SK-N-SH treated with all-trans-retinoic acid at 6 μM for 48 hours (cell line): Measurements from ENCODE around the gene FYN.
A peak's percentile ranks its signal among the peaks of the same experiment; 100 is the strongest.

Experiments used
- ATAC-seq: fragments of 200-7000 bp; cut with Tn5 transposase; 3 replicates; pipeline ENCODE4 v1.9.1; 2020; ENCODE audit warnings: mild to moderate bottlenecking, moderate library complexity
- BACH2 ChIP-seq: fragments of 250-450 bp; sonication (Bioruptor Pico); IDR thresholded peaks from 2 replicates; pipeline ENCODE4 v1.9.0; 2021; ENCODE audit warnings: mild to moderate bottlenecking, borderline replicate concordance
- CSDC2 ChIP-seq: fragments of 250-450 bp; sonication (Bioruptor Pico); IDR thresholded peaks from 2 replicates; pipeline ENCODE4 v1.5.0; 2020; ENCODE audit warnings: mild to moderate bottlenecking, moderate library complexity
- ESRRG ChIP-seq: fragments of 250-450 bp; sonication (Bioruptor Pico); IDR thresholded peaks from 2 replicates; pipeline ENCODE4 v1.6.1; 2021; ENCODE audit warnings: mild to moderate bottlenecking
- GLIS3 ChIP-seq: fragments of 250-450 bp; sonication (Bioruptor Pico); IDR thresholded peaks from 2 replicates; pipeline ENCODE4 v1.5.0; 2020; ENCODE audit warnings: mild to moderate bottlenecking, moderate library complexity
- ISL1 ChIP-seq: fragments of 250-450 bp; sonication (Bioruptor Pico); IDR thresholded peaks from 2 replicates; pipeline ENCODE4 v2.1.2; 2022; ENCODE audit warnings: mild to moderate bottlenecking, moderate library complexity
- OSR1 ChIP-seq: fragments of 250-450 bp; sonication (Bioruptor Pico); IDR thresholded peaks from 2 replicates; pipeline ENCODE4 v1.8.0; 2022; ENCODE audit warnings: moderate library complexity, mild to moderate bottlenecking, inconsistent platforms
- PPARA ChIP-seq: fragments of 250-450 bp; sonication (Bioruptor Pico); IDR thresholded peaks from 2 replicates; pipeline ENCODE4 v1.5.0; 2020; ENCODE audit warnings: mild to moderate bottlenecking, borderline replicate concordance
- RARB ChIP-seq: fragments of 250-450 bp; sonication (Bioruptor Pico); IDR thresholded peaks from 2 replicates; pipeline ENCODE4 v1.8.0; 2021; ENCODE audit warnings: mild to moderate bottlenecking, moderate library complexity
- SNAI2 ChIP-seq: fragments of 250-450 bp; sonication (Bioruptor Pico); IDR thresholded peaks from 2 replicates; pipeline ENCODE4 v1.5.0; 2020; ENCODE audit warnings: mild to moderate bottlenecking, moderate library complexity
- TCF4 ChIP-seq: fragments of 250-450 bp; sonication (Bioruptor Pico); IDR thresholded peaks from 2 replicates; pipeline ENCODE4 v1.8.0; 2021; ENCODE audit warnings: mild to moderate bottlenecking, moderate library complexity, borderline replicate concordance
- TOX ChIP-seq: fragments of 250-450 bp; sonication (Bioruptor Pico); IDR thresholded peaks from 2 replicates; pipeline ENCODE4 v1.8.0; 2021; ENCODE audit warnings: mild to moderate bottlenecking, moderate library complexity, borderline replicate concordance
- ZC3H10 ChIP-seq: fragments of 250-450 bp; sonication (Bioruptor Pico); IDR thresholded peaks from 2 replicates; pipeline ENCODE4 v1.5.1; 2021; ENCODE audit warnings: mild to moderate bottlenecking, moderate library complexity
- ZFP3 ChIP-seq: fragments of 250-450 bp; sonication (Bioruptor Pico); IDR thresholded peaks from 2 replicates; pipeline ENCODE4 v1.5.0; 2020; ENCODE audit warnings: mild to moderate bottlenecking, moderate library complexity
- ZFP30 ChIP-seq: fragments of 450-650 bp; formaldehyde crosslinking; IDR thresholded peaks from 2 replicates; pipeline ENCODE4 v1.5.0; 2022; ENCODE audit warnings: mild to moderate bottlenecking, moderate library complexity
- ZNF565 ChIP-seq: fragments of 450-650 bp; formaldehyde crosslinking; conservative IDR thresholded peaks from 2 replicates; pipeline ENCODE4 v1.5.0; 2020; ENCODE audit warnings: low read depth, mild to moderate bottlenecking, moderate library complexity
- ZNF70 ChIP-seq: fragments of 450-650 bp; formaldehyde crosslinking; IDR thresholded peaks from 2 replicates; pipeline ENCODE4 v1.5.0; 2020; ENCODE audit warnings: mild to moderate bottlenecking, moderate library complexity
- ZNF8 ChIP-seq: fragments of 450-650 bp; formaldehyde crosslinking; IDR thresholded peaks from 2 replicates; pipeline ENCODE4 v1.5.0; 2020; ENCODE audit warnings: mild to moderate bottlenecking, moderate library complexity
- TF ChIP-seq, protein P1 (sequence below): fragments of 250-450 bp; sonication (Bioruptor Pico); IDR thresholded peaks from 2 replicates; pipeline ENCODE4 v1.8.0; 2021; ENCODE audit warnings: low read depth, mild to moderate bottlenecking, moderate library complexity, borderline replicate concordance
- TF ChIP-seq, protein P2 (sequence below): fragments of 250-450 bp; sonication (Bioruptor Pico); IDR thresholded peaks from 2 replicates; pipeline ENCODE4 v1.5.1; 2020; ENCODE audit warnings: low read depth, mild to moderate bottlenecking, moderate library complexity
- TF ChIP-seq, protein P3 (sequence below): fragments of 250-450 bp; sonication (Bioruptor Pico); IDR thresholded peaks from 2 replicates; pipeline ENCODE4 v1.5.1; 2021; ENCODE audit warnings: mild to moderate bottlenecking, moderate library complexity
- TF ChIP-seq, protein P4 (sequence below): fragments of 250-450 bp; sonication (Bioruptor Pico); IDR thresholded peaks from 2 replicates; pipeline ENCODE4 v1.5.0; 2020; ENCODE audit warnings: mild to moderate bottlenecking, moderate library complexity

FYN gene

DNA sequence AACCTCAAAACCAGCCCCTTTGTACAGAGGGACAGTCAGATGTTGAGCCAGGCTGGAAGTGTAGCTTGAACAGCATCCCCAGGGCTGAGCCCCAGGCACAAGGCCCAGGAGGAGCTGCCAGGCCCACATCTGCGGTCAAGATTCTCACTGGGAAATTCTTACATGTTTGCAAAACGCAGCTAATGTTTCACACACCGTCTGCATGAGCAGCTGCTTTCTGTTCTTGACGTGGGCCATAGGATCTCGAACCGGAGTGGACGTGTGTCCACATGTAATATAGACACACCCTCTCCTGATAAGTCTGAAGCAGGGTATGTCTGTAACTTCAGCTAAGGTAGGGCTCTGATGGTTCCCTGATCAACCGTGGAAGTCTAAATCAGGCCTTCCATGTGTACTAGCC lies 226.3 kb downstream of the FYN start:
- TF ChIP-seq CSDC2 (CRISPR knock-in tag), result no peak
- TF ChIP-seq OSR1 (CRISPR knock-in tag), result no peak
- TF ChIP-seq, protein P1, sequence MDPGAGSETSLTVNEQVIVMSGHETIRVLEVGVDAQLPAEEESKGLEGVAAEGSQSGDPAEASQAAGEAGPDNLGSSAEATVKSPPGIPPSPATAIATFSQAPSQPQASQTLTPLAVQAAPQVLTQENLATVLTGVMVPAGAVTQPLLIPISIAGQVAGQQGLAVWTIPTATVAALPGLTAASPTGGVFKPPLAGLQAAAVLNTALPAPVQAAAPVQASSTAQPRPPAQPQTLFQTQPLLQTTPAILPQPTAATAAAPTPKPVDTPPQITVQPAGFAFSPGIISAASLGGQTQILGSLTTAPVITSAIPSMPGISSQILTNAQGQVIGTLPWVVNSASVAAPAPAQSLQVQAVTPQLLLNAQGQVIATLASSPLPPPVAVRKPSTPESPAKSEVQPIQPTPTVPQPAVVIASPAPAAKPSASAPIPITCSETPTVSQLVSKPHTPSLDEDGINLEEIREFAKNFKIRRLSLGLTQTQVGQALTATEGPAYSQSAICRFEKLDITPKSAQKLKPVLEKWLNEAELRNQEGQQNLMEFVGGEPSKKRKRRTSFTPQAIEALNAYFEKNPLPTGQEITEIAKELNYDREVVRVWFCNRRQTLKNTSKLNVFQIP (CRISPR knock-in tag), result no peak
- TF ChIP-seq PPARA (CRISPR knock-in tag), result no peak
- TF ChIP-seq, protein P2, sequence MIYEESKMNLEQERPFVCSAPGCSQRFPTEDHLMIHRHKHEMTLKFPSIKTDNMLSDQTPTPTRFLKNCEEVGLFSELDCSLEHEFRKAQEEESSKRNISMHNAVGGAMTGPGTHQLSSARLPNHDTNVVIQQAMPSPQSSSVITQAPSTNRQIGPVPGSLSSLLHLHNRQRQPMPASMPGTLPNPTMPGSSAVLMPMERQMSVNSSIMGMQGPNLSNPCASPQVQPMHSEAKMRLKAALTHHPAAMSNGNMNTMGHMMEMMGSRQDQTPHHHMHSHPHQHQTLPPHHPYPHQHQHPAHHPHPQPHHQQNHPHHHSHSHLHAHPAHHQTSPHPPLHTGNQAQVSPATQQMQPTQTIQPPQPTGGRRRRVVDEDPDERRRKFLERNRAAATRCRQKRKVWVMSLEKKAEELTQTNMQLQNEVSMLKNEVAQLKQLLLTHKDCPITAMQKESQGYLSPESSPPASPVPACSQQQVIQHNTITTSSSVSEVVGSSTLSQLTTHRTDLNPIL (CRISPR knock-in tag), result no peak
- TF ChIP-seq ZNF70 (CRISPR knock-in tag), result no peak
- no peak for TF ChIP-seq BACH2 (CRISPR knock-in tag)
- no peak for TF ChIP-seq TOX (CRISPR knock-in tag)
- no peak for TF ChIP-seq RARB (CRISPR knock-in tag)
- TF ChIP-seq, protein P3, sequence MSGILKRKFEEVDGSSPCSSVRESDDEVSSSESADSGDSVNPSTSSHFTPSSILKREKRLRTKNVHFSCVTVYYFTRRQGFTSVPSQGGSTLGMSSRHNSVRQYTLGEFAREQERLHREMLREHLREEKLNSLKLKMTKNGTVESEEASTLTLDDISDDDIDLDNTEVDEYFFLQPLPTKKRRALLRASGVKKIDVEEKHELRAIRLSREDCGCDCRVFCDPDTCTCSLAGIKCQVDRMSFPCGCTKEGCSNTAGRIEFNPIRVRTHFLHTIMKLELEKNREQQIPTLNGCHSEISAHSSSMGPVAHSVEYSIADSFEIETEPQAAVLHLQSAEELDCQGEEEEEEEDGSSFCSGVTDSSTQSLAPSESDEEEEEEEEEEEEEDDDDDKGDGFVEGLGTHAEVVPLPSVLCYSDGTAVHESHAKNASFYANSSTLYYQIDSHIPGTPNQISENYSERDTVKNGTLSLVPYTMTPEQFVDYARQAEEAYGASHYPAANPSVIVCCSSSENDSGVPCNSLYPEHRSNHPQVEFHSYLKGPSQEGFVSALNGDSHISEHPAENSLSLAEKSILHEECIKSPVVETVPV (CRISPR knock-in tag), result no peak
- TF ChIP-seq ZNF8 (CRISPR knock-in tag), result no peak
- TF ChIP-seq ZC3H10 (CRISPR knock-in tag), result no peak
- no peak for TF ChIP-seq TCF4 (CRISPR knock-in tag)
- TF ChIP-seq GLIS3 (CRISPR knock-in tag), result no peak
- no peak for TF ChIP-seq ESRRG (CRISPR knock-in tag)
- TF ChIP-seq ZNF565 (CRISPR knock-in tag), result no peak
- ATAC-seq, result no peak

DNA sequence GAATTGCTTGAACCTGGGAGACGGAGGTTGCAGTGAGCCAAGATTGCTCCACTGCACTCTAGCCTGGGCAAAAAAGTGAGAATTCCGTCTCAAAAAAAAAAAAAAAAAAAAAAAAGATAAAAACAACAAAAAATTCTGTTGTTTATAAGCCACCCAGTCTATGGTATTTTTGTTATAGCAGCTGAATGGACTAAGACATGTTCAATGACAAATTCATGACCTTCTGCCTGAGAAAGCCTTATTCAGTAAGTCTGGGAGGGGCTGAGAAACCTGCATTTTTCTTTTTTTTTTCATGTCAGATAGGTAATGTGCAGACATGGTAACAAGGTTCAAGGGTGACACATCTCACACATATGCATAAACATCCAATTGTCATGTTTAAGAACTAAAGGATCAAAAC lies 227.2 kb downstream of the FYN start:
- TF ChIP-seq BACH2 (CRISPR knock-in tag), result no peak
- TF ChIP-seq ZFP3 (CRISPR knock-in tag), result no peak
- ATAC-seq, result no peak

DNA sequence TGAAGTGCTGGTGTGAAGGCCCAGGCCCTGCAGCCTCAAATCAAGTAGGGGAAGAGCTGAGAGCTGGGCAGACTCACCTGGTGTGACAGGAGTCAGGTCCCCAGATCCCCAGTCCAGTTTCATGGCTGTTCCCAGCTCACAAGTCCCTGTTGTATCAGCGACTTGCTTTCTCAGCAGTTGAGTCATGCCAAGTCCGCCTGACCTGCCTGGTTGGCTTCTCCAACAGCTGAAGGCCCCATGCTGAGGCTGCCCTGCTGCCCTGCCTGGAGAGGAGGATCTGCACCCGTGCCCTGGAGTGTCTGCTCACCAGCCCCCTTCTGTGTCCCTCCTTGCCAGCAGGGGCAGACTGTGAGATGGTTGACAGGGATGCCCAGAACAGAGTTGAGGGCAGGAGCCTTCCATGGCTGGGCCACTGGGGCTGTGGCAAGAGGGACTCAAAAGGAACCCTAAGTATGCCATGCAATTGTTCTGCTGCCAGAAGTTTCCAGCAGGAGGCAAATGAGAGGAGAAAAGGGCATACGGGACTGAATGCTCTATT lies 228.3 kb downstream of the FYN start:
- TF ChIP-seq CSDC2 (CRISPR knock-in tag) (no peak), RARB (CRISPR knock-in tag) (no peak)
- no peak for ATAC-seq

DNA sequence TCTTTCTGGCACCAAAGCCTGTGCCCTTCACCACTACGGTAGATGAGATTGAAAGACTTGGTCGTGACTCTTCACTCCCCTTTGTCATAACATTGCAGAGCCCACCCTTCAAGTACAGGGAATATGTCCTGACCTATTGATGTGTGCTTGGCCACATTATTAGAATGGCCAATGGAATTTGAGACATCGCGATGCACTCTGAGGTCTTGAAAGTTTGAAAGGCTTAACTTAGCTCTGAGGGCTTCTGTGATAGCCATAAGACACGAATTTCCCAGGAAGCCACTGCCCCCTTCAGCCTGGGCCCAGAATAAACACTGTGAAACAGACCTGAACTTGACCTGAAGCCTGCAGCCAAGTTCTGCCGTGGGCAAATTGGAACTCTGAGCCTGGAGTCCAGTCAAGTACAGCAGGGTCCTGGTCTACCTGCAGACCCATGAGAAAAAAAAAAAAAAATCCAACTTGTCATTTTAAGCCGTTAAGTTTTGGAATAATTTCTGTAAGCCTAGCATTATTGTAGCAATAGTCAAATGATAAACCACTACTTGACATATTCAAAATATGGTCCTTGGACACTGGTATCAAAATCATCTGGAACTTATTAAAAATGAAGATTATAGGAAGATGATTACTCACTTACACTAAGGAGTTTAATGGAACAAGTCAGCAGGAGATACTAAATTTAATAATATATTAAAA lies 230.6 kb downstream of the FYN start:
- TF ChIP-seq ZNF70 (CRISPR knock-in tag) (no peak), ISL1 (CRISPR knock-in tag) (no peak), RARB (CRISPR knock-in tag) (no peak), BACH2 (CRISPR knock-in tag) (no peak), ZFP30 (CRISPR knock-in tag) (no peak), SNAI2 (CRISPR knock-in tag) (no peak)
- TF ChIP-seq, protein P4, sequence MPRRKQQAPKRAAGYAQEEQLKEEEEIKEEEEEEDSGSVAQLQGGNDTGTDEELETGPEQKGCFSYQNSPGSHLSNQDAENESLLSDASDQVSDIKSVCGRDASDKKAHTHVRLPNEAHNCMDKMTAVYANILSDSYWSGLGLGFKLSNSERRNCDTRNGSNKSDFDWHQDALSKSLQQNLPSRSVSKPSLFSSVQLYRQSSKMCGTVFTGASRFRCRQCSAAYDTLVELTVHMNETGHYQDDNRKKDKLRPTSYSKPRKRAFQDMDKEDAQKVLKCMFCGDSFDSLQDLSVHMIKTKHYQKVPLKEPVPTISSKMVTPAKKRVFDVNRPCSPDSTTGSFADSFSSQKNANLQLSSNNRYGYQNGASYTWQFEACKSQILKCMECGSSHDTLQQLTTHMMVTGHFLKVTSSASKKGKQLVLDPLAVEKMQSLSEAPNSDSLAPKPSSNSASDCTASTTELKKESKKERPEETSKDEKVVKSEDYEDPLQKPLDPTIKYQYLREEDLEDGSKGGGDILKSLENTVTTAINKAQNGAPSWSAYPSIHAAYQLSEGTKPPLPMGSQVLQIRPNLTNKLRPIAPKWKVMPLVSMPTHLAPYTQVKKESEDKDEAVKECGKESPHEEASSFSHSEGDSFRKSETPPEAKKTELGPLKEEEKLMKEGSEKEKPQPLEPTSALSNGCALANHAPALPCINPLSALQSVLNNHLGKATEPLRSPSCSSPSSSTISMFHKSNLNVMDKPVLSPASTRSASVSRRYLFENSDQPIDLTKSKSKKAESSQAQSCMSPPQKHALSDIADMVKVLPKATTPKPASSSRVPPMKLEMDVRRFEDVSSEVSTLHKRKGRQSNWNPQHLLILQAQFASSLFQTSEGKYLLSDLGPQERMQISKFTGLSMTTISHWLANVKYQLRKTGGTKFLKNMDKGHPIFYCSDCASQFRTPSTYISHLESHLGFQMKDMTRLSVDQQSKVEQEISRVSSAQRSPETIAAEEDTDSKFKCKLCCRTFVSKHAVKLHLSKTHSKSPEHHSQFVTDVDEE (CRISPR knock-in tag), result no peak
- ATAC-seq, result peak; percentile 100
